Effector CD4-positive, alpha-beta T cell (primary cell): ENCODE measurements around the gene MOB3C.
A peak's percentile ranks its signal among the peaks of the same experiment; 100 is the strongest.
"Not testable (repeated sequence)": the region's sequence is repeated elsewhere in the genome, so short reads cannot be mapped to it uniquely, and the experiment has no call there.

Source experiments
- DNase-seq: peaks from one replicate; pipeline ENCODE4 v3.0.0-alpha.2; 2020
- total RNA-seq: gene quantifications from one replicate; lab custom pipeline; 2026; lab: John Stamatoyannopoulos, UW

MOB3C gene
- total RNA-seq, result 23.6 reads per million, percentile 50 among the genes with 10 or more reads in this experiment

- peak; percentile 56 for DNase-seq
Observed at GRCh38 chr1:46616277-46617107, at the start of gene MOB3C. Gene MOB3C (minus strand): TSS chr1:46616811. CDS start chr1:46613321, 3,490 bp downstream.

DNA sequence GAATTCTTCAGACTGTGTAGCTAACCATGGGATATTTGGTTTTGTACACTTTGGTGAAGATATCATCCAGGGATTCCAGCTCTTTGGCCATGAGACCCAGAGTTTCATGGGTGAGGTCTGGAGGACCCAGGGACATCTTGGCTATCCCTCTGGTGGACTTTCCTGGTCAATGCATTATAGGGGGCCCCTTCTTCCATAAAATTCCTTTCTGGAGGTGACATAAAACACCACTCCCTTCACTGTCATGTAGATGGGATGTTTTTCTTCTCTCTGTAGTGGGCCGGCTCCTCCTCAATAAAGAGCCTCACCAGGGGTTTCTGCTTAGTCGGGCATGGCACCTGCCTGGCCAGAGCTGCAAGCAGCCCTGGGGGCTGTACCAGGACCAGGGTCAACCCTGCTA, 49.4 kb upstream of the MOB3C start:
- DNase-seq, result no peak

GRCh38 chr1:46662919-46663318, 46.3 kb upstream of the MOB3C start:
- DNase-seq, result not testable (repeated sequence)

DNA sequence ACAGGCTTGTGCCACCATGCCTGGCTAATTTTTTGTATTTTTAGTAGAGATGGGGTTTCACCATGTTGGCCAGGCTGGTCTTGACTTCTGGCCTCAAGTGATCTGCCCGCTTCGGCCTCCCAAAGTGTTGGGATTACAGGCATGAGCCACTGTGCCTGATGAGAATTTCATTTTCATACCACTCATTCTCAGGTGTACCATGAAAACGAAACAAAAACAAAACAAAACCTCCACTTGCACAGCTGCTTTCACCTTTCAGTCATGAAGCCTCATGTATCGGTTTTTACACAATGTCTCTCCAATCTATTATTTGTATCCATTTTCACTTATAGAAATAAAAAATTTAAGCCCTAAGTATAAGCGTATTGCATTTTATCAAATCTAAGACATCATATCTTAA, 43.5 kb upstream of the MOB3C start:
- not testable (repeated sequence) for DNase-seq

DNA sequence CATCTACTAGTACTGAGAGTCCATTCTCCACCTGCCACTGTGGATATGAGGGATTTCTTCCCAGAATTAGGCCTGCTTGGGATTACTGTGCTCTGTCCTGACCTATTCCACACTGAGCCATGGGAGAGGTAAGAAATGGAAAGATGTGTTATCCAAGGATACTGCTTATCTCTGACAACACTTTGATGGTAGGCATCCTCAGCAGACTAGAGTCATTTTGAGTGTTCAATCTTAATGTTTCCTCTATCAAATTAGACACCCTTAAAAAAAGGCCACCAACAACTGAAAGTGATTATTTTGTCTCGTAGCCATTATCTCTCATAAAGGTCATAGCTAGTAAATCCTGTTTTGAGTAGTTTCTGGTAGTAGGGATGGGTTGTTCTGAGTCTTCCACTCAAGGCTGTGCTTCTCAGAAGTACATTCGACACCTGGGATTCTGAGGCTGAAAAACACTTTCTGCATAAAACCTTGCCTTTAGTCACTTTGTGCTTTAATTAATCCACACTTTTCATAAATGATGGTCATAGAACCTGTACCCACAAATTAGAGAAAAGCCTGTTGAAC, 42.8 kb upstream of the MOB3C start:
- DNase-seq, result no peak

- DNase-seq, result no peak
Observed at GRCh38 chr1:46657775-46658174, 41.2 kb upstream of the MOB3C start.

GRCh38 chr1:46656643-46657042, 40.0 kb upstream of the MOB3C start:
- DNase-seq, result no peak

GRCh38 chr1:46655848-46656247, 39.2 kb upstream of the MOB3C start:
- no peak for DNase-seq

DNA sequence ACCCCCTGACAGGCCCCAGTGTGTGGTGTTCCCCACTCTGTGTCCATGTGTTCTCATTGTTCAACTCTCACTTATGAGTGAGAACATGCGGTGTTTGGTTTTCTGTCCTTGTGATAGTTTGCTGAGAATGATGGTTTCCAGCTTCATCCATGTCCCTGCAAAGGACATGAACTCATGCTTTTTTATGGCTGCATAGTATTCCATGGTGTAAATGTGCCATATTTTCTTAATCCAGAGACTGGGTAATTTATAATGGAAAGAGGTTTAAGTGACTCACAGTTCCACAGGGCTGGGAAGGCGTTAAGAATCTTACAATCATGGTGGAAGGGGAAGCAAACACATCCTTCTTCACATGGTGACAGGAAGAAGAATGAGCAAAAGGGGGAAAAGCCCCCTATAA, 38.1 kb upstream of the MOB3C start:
- DNase-seq, result not testable (repeated sequence)

DNA sequence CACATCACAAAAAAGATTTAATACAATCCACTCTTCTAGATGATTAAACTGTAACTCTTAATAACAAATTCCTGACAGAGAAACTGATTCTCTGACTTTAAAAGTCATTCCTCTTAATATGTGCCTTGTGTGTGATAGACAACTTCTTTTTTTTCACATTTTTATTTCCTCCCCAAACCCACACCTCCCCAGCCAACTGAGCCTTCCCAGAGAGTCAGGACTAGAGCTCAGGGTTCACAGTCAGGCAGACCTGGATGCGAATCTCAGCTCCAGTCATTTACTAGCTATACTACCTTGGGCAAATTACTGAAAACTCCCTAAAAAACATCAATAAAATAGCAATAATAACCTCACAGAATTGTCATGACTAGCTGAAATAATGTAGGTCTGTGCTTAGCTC, 37.4 kb upstream of the MOB3C start:
- no peak for DNase-seq

GRCh38 chr1:46653405-46653958, 36.9 kb upstream of the MOB3C start:
- no peak for DNase-seq

DNA sequence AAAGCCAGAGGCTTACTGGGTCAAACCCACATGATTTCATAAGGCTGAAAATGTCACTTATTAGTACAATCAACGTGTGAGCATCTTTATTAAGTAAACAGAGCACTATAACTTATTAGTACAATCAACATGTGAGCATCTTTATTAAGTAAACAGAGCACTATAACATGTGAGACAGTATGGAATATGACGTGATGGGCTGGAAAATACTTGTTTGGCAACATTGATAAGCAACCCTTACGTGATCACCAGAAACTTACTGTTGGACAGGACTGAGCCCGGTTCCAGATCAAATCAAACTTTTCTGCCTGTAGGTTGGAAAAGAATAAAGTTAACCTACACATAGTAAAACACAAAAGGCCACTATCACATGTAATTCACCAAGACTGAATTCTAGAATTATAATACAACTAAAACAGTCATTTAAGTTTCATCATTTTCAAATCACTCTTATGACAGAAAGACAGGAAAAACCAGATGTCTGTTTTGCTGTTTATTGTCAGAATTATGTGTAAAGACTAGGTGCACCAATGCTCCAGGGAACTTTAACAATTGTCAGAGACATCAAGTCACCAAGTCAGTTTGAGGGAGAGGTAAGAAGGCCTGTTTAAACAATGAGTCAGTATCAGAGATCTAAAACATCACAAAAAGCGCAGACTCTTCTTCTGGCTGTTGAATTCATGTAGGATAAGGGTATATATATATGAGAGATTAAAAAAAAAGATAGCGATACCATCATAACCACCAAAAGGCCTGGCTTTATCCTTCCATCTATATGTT, 35.9 kb upstream of the MOB3C start:
- no peak for DNase-seq

- not testable (repeated sequence) for DNase-seq
Observed at GRCh38 chr1:46651152-46651551, 34.5 kb upstream of the MOB3C start.

DNA sequence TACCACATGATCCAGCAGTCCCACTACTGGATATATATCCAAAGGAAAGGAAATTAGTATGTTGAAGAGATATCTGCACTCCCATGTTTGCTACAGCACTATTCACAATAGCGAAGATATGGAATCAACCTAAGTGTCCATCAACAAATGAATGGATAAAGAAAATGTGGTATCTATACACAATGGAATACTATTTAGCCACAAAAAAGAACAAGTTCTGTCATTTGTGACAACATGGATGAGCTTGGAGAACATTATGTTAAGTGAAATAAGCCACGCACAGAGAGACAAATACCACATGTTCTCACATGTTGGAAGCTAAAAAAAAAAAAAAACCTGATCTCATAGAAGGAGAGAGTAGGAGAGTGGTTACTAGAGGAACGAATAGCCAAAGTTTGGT, 33.9 kb upstream of the MOB3C start:
- DNase-seq, result no peak

- no peak for DNase-seq
Observed at GRCh38 chr1:46649764-46650163, 33.2 kb upstream of the MOB3C start.

- no peak for DNase-seq
Observed at GRCh38 chr1:46647611-46648010, 31.0 kb upstream of the MOB3C start.

DNA sequence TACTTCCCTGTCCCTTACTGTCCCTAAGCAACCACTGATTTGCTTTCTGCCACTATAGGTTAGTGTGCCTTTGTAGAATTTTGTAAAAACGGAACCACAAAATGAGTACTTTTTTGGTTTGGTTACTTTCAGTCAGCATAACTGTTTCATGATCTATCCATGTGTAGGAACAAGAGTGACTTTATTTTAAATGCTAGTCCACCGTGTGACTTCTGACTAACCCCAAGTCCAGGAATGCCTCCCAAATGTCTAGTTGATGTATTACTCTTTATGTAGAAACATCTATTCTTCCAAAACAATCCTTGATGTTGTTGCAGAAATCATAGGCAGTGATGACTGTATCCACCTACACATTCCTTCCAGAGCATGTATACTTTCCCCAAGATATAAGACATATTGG, 30.2 kb upstream of the MOB3C start:
- DNase-seq, result no peak

- DNase-seq, result no peak
Observed at GRCh38 chr1:46646331-46646730, 29.7 kb upstream of the MOB3C start.

- no peak for DNase-seq
Observed at GRCh38 chr1:46645815-46646214, 29.2 kb upstream of the MOB3C start.

DNA sequence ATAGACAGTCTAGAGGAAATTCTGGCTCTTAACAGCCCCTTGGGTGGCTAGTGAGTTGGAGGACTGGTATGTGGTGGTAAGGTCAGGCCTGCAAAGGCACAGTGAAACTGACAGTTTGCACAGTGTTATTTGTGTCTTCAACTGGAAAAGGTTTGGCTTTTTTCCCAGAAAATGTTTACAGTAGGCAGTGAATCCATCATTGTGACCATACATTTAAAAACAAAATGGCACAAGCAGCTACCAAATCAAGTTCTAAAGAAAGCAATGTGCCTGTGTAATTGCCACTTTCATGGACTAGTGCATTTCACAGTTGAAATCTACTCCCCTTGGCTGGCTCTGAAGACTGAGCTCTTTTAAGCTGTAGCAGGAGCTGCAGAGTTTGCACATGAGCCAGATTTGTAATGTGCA, 26.8 kb upstream of the MOB3C start:
- no peak for DNase-seq

GRCh38 chr1:46642115-46642680, 25.6 kb upstream of the MOB3C start:
- no peak for DNase-seq

DNA sequence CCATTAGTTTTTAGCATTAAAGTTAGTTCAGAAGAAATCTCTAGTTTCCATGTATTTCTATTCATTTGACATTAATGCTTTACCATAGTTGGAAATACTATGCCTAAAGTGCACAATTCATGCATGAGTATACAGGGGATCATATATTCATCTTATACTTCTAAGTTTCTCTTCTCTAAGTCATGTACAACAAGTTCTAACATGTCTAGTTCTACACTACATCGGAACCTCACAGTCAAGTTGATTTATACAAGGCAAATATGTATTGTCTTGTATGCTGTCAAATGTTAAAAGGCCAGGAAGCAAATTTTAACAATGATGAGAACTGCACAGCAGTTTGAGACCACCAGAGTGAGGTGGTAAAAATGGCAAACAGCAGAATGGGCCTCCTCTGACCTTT, 22.9 kb upstream of the MOB3C start:
- DNase-seq, result no peak

GRCh38 chr1:46638921-46639320, 22.3 kb upstream of the MOB3C start:
- DNase-seq, result no peak
